Measurements from ENCODE around the gene MFRP.

MFRP gene

GRCh38 chr11:119336744-119337469 lies 9.6 kb downstream of the MFRP start:
- DNase-seq (ENCODE audit: low read depth): no peak
- no peak overlapping the region for H3K4me3 ChIP-seq (ENCODE audit: low read depth, low read length)
- TF ChIP-seq CTCF (IDR thresholded peaks at IDR 0.05; ENCODE audit: low read depth, low read length) (no peak), MYC (IDR thresholded peaks at IDR 0.05; ENCODE audit: low read depth, low read length) (no peak), POLR2A (IDR thresholded peaks at IDR 0.05; ENCODE audit: extremely low read depth, insufficient read length) (no peak), MAX (IDR thresholded peaks at IDR 0.05; ENCODE audit: low read depth, low read length) (no peak)

GRCh38 chr11:119335655-119336543 lies 10.6 kb downstream of the MFRP start:
- no peak for TF ChIP-seq MYC (IDR thresholded peaks at IDR 0.05; ENCODE audit: low read depth, low read length)
- H3K4me3 ChIP-seq (ENCODE audit: low read depth, low read length): peak overlapping the region; percentile 69
- no peak for DNase-seq (ENCODE audit: low read depth)

GRCh38 chr11:119335091-119335654 lies 11.3 kb downstream of the MFRP start:
- TF ChIP-seq POLR2A (IDR thresholded peaks at IDR 0.05; ENCODE audit: extremely low read depth, insufficient read length) (no peak), MYC (IDR thresholded peaks at IDR 0.05; ENCODE audit: low read depth, low read length) (no peak)
- H3K4me3 ChIP-seq (ENCODE audit: low read depth, low read length): peak overlapping the region; percentile 69
- DNase-seq (ENCODE audit: low read depth): no peak

- DNase-seq (ENCODE audit: low read depth): peak; percentile 99
- H3K4me3 ChIP-seq (ENCODE audit: low read depth, low read length): peak within 1 kb of the TSS; percentile 69
- TF ChIP-seq CTCF (IDR thresholded peaks at IDR 0.05; ENCODE audit: low read depth, low read length) (no peak), POLR2A (IDR thresholded peaks at IDR 0.05; ENCODE audit: extremely low read depth, insufficient read length) (peak; percentile 81), MAX (IDR thresholded peaks at IDR 0.05; ENCODE audit: low read depth, low read length) (peak; percentile 30; the same call in 1 of the 2 replicates), MYC (IDR thresholded peaks at IDR 0.05; ENCODE audit: low read depth, low read length) (no peak; the same call in 1 of the 2 replicates)
Measured at GRCh38 chr11:119334174-119334930, 12.2 kb downstream of the MFRP start, which contains the start of gene RNF26. TSS of gene RNF26 (plus strand) at chr11:119334527. CDS start at chr11:119335123, 596 bp downstream.

- DNase-seq (ENCODE audit: low read depth): no peak
- H3K4me3 ChIP-seq (ENCODE audit: low read depth, low read length): no peak overlapping the region
- TF ChIP-seq MAX (IDR thresholded peaks at IDR 0.05; ENCODE audit: low read depth, low read length) (no peak), MYC (IDR thresholded peaks at IDR 0.05; ENCODE audit: low read depth, low read length) (no peak)
Measured at GRCh38 chr11:119332111-119332765, 14.3 kb downstream of the MFRP start.

- TF ChIP-seq MYC (IDR thresholded peaks at IDR 0.05; ENCODE audit: low read depth, low read length) (no peak), MAX (IDR thresholded peaks at IDR 0.05; ENCODE audit: low read depth, low read length) (no peak), CTCF (IDR thresholded peaks at IDR 0.05; ENCODE audit: low read depth, low read length) (no peak), POLR2A (IDR thresholded peaks at IDR 0.05; ENCODE audit: extremely low read depth, insufficient read length) (no peak)
- H3K4me3 ChIP-seq (ENCODE audit: low read depth, low read length): no peak overlapping the region
- no peak for DNase-seq (ENCODE audit: low read depth)
Measured at GRCh38 chr11:119330237-119330636, 16.3 kb downstream of the MFRP start.

Data from NB4 (cell line).